ENCODE measurements around the gene FOXP1.

The FOXP1 gene

GRCh38 chr3:71264840-71265239, 318.7 kb downstream of the FOXP1 start:
- no peak for DNase-seq (ENCODE audit: low spot score)

GRCh38 chr3:71262364-71263265, 320.9 kb downstream of the FOXP1 start:
- DNase-seq (ENCODE audit: low spot score): no peak

- no peak for DNase-seq (ENCODE audit: low spot score)
These were observed 322.7 kb downstream of the FOXP1 start for GRCh38 chr3:71260782-71261181.

DNA sequence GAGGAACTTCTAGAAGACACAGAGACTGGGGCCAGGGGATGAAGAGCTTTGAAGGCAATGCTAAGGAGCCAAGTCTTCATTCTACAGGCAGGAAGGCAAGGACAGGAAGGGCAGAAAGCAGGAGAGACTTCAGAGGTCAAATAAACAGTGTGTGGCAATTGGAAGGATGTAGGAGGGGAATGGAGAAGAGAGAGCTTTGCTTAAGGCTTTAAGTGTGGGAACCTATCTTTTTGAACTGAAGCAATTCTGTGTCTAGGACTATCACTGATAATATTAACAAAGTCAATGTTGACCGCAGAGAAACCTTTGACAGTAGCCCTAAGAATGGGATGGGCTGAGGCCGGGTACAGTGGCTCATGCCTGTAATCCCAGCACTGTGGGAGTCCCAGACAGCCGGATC, 325.0 kb downstream of the FOXP1 start:
- no peak for DNase-seq (ENCODE audit: low spot score)

DNA sequence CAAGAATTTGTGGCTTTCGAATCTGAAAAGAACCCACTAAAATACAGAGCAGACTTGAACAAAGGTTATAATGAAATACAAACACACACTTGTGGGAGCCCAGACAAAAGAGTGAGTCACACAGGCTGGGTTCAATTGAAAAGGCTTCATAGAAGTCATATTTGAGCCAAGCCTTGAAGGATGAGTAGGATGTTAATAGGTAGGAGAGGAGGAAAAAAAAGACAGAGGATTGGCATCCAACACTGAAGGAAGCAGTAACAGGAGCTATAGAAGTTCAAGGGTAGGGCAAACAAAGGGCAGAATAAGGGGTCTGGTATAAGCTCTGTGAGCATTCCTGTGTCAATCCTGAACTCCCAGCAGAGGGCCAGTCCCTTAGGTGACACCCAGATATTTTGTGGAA, 325.4 kb downstream of the FOXP1 start:
- DNase-seq (ENCODE audit: low spot score): no peak

DNA sequence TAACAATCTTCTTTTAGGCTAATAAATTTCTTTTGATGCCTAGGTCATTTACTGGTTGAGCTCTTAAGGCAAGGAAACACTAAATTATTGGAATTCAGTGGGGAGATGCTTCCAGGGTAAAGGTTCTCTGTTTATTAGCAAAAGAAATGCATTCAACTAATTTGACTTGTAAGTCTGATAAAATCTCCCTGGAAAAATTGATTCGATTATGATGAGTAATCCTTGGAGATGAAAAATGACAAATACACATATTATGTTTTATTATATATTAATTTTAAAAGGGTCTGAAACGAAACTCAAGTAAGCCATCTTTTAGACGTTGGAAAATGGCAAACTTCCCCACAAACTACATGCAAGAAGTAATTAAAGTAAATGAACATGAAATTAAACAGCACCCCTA, 328.0 kb downstream of the FOXP1 start:
- DNase-seq (ENCODE audit: low spot score): no peak

DNA sequence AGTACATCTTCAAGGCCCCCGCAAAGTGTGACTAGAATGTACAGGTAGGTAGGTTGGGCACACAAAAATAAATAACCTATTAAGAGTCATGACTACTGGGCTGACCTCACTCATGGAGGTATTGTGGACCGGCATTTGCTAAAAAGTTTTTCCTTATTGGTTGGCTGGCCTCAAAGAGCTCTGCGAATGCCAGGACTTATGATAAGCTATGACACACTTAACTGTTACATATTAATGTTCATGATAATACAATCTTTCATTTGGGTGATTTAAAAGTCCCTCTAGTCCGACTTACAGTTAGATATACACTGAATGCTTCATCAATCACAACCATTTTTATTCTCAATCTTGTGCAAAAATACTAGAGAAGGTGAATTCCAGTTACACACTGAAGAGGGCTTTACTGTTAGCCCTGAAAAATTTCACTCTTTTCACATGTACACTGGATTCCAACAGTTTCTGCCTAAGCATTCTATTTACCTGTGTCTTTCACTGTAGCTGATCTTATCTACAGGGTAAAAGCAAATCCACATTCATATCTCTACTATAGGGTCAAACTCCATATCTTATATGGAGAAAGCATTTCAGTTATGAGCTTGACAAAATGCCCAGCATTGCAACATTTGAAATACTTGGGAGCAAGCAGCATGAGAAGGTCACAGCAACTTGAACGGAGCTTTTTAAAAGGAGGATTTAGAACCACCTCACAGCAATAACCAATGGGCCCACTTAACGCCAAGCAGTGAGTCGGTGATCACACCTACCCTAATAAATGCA, 329.1 kb downstream of the FOXP1 start:
- no peak for DNase-seq (ENCODE audit: low spot score)

- DNase-seq (ENCODE audit: low spot score): no peak
These were observed 330.4 kb downstream of the FOXP1 start for GRCh38 chr3:71253169-71253568.

GRCh38 chr3:71252466-71252865, 331.1 kb downstream of the FOXP1 start:
- DNase-seq (ENCODE audit: low spot score): no peak

GRCh38 chr3:71251156-71251775, 332.3 kb downstream of the FOXP1 start:
- no peak for DNase-seq (ENCODE audit: low spot score)

DNA sequence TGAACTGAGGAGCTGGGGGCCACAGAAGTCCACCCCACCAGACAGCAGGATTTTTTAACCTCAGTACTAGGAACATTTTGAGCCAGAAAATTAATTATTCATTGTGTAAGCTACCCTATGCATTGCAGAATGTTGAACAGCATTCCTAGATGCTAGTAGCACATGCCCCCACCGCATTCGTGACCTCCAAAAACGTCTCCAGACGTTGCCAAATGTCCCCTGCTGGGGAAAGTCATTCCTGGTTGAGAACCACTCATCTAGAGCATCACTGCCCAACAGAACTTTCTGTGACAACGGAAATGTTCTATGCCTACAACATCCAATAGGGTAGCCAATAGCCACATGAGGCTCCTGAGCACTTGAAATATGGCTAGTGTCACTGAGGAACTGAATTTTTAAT, 333.5 kb downstream of the FOXP1 start:
- no peak for DNase-seq (ENCODE audit: low spot score)

- no peak for DNase-seq (ENCODE audit: low spot score)
These were observed 335.6 kb downstream of the FOXP1 start for GRCh38 chr3:71247958-71248335.

GRCh38 chr3:71247221-71247957, 336.1 kb downstream of the FOXP1 start:
- peak; percentile 84 for DNase-seq (ENCODE audit: low spot score)

DNA sequence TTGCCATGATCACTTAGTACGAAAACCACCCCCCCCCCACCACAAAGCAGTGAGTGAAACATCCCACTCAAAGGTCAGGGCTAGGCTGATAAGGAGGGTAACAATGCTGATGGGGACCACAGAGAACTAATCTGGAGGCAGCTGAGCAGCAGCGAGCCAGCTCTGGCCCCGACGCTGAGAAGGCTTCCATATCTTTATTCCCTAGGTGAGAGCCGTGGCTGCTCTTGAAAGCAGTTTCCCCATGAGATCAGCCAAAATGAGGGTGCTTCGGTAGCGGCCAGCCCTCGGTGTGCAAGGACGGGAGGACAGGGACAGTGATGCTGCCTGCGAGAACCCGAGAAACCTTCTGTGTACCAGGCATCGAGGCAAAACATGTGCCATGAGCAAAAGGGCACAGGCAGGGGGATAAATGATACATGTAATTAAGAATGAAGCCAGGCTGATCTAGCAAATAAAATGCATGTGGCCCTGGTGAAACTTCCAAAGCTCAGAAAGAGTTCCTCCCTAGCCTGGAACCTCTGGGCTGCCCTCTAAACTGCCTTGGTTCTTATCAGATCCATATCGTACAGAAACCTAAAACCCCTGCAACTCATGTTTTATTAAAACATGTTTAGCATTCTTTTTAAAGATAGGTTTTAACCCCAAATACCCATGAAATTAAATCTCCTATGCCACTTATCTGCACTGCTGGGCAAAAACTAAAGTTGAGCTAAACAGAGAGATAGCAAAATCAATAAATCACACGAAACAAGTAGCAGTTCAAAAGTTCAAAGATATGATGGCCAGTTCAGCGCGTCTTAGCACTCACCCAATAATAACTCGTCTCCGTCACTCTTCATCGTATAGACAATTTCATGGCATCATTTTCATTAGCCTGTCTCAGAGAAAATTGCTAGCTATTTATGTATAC, 337.3 kb downstream of the FOXP1 start:
- peak; percentile 23 for DNase-seq (ENCODE audit: low spot score)

DNA sequence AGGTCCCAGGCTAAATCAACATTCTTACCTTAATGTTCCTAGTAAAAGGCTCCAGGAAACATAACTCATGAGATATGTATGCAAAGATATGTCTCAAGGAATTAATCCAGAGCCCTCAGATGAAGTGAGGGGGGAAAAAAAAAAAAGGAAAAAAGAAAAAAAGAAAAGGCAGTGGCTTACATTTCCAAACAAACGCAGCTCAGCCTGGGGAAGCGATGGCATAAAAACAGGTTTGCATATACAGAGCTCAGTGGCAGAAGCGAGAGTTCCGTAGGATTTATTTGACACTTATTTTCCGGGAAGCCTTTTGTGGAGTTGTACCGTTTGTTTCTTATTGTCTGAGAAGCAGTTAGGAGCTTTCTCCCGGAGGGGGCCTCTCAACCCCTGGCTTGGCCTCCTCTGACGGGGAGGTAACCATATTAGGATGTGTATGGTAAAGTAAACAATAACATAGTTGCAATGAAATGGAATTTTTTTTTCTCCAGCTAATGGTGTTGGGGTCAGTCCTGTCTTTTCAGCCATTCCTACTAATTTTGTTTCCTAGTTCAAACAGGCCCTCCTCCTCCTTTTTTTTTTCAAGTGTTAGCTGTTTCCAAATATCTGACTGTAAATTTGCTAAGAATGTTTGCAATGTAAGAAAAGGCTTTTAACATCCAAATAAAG, 338.6 kb downstream of the FOXP1 start:
- DNase-seq (ENCODE audit: low spot score): no peak

DNA sequence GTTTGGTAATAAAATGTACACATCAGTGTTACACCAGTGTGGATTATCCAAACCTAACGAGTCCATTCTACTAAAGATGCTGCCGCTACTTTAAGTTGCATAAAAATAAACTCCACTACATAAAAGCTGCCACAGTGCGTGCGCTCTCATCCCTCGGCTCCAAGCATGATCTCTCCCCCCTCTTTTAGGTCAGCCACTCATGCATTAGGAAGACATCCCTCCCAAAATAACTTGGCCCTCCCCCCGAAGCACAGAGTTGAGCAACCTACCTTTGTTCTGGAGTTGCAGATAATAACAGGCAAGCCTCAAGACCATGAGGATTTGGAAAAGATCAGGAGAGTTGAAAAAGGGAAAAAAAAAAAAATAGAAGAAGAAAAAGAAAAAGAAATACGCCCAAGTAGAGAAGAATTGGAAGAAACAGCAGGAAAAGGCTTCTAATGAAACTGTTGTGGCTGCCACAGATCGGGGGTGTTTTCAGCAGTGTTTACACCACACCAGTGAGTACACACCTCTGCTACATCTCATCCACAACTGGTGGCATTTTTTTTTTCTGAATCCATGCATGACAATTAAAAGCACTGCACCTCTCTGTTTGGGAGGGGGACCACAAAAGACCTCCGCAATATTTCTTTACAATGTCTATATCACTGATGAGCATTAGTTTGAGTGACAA, 339.2 kb downstream of the FOXP1 start:
- DNase-seq (ENCODE audit: low spot score): no peak

DNA sequence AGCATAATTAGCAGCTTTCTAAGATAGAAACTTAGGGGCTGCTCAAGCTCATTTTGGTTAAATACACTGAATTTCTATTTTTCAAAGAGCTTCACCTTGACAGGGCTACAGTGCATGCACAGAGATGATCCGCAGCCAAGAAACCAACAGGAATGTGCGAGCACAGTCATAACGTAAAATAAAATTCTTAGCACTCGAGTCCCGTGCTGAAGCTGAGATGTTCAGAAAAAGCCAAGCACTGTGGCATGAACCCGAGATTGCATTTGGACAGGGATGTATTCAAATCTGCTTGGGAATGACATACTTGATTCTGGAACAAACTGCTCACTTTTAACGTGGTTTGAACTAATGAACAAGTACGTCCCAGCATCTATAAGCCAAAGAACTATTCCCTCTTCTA, 340.3 kb downstream of the FOXP1 start:
- no peak for DNase-seq (ENCODE audit: low spot score)

DNA sequence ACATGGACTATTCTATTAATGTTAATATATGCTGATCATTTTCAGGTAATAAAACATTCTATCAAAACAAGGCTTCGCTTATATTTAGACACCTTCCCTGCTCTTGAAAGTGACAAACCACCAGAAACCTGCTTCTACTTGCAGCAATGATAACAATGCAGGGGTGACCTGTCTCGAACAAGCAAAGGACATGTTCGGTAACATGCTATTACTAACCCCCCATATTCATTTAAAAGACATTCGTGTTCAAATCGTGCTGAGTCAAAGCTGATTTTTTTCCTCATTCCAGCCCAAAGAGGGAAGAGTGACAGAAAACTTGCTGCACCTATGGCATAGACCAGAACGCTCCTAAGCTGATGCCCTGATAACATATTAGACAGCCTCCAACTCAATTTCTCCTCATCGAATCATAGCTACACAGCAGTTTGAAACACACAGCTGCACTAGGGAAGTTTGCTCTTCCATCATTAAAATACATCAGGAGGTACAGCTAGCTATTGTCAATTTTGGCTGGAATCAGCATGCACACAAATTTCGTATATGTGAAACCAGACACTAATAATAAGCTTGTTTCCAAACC, 341.5 kb downstream of the FOXP1 start:
- no peak for DNase-seq (ENCODE audit: low spot score)

DNA sequence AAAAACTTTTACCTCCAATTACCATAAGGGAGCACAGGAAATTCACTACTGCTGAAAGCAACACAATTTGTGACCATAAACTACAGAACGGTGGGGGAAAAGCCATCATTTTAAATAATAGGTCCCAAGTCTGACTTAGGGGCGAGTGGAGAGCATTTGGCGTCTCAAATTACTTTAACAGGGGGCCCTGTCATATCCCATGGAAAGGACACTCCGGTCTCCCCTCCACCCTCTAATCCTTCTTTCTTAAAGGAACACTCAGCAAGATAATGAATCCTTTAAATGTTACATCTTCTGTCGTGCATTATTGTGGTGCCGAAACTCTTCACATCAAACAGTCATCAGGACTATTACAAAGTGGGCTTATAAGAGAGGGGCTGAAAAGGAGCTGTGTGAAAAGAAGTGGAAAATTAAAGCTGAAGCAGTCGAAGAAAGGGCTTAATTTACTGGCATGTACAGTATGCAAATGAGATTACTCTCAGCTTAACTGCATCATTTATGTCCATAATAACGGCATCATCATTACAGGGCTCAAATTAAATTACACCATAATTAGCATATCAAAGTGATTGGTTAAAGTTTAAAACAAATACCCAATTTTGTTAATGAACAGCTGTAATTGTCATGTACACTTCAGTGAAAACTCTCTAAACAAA, 342.2 kb downstream of the FOXP1 start:
- DNase-seq (ENCODE audit: low spot score): no peak
